ENCODE results near the gene SYT17.
A peak's percentile ranks its signal among the peaks of the same experiment; 100 is the strongest.

SYT17 gene

GRCh38 chr16:19223235-19224170 lies 55.5 kb downstream of the SYT17 start:
- peak; percentile 0 for DNase-seq

- no peak for DNase-seq
Observed at GRCh38 chr16:19225651-19226050, 57.6 kb downstream of the SYT17 start.

- no peak for DNase-seq
Observed at GRCh38 chr16:19227643-19228042, 59.6 kb downstream of the SYT17 start.

- DNase-seq: no peak
Observed at GRCh38 chr16:19228052-19228451, 60.0 kb downstream of the SYT17 start.

GRCh38 chr16:19228575-19228974 lies 60.5 kb downstream of the SYT17 start:
- no peak for DNase-seq

GRCh38 chr16:19230575-19230974 lies 62.5 kb downstream of the SYT17 start:
- no peak for DNase-seq

GRCh38 chr16:19231881-19232280 lies 63.8 kb downstream of the SYT17 start:
- no peak for DNase-seq

- DNase-seq: no peak
Observed at GRCh38 chr16:19232988-19233387, 64.9 kb downstream of the SYT17 start.

- DNase-seq: no peak
Observed at GRCh38 chr16:19235478-19235877, 67.4 kb downstream of the SYT17 start.

- no peak for DNase-seq
Observed at GRCh38 chr16:19235886-19236285, 67.8 kb downstream of the SYT17 start.

GRCh38 chr16:19236561-19237209 lies 68.6 kb downstream of the SYT17 start:
- no peak for DNase-seq

GRCh38 chr16:19238406-19238805 lies 70.4 kb downstream of the SYT17 start:
- DNase-seq: no peak

- DNase-seq: no peak
Observed at GRCh38 chr16:19239511-19240155, 71.6 kb downstream of the SYT17 start.

- DNase-seq: no peak
Observed at GRCh38 chr16:19240494-19240893, 72.5 kb downstream of the SYT17 start.

- no peak for DNase-seq
Observed at GRCh38 chr16:19241512-19241911, 73.5 kb downstream of the SYT17 start.

- no peak for DNase-seq
Observed at GRCh38 chr16:19242186-19242585, 74.1 kb downstream of the SYT17 start.

- DNase-seq: no peak
Observed at GRCh38 chr16:19242987-19243575, 75.0 kb downstream of the SYT17 start.

- peak; percentile 1 for DNase-seq
Observed at GRCh38 chr16:19245326-19245925, 77.4 kb downstream of the SYT17 start.

GRCh38 chr16:19252904-19253303 lies 84.9 kb downstream of the SYT17 start:
- no peak for DNase-seq

GRCh38 chr16:19254611-19255010 lies 86.6 kb downstream of the SYT17 start:
- DNase-seq: no peak

- no peak for DNase-seq
Observed at GRCh38 chr16:19264123-19264673, 96.2 kb downstream of the SYT17 start.

- DNase-seq: no peak
Observed at GRCh38 chr16:19265380-19265930, 97.4 kb downstream of the SYT17 start.

Measured in NCI-H526 treated with DMSO at 0.1 percent for 48 hours (cell line).